ENCODE data around the gene PRKAG3.
A peak's percentile ranks its signal among the peaks of the same experiment; 100 is the strongest.

The PRKAG3 gene

GRCh38 chr2:218812861-218813260 is 18.7 kb downstream of the PRKAG3 start:
- DNase-seq: no peak

- no peak for DNase-seq
Observed at GRCh38 chr2:218812096-218812815, 19.3 kb downstream of the PRKAG3 start.

DNA sequence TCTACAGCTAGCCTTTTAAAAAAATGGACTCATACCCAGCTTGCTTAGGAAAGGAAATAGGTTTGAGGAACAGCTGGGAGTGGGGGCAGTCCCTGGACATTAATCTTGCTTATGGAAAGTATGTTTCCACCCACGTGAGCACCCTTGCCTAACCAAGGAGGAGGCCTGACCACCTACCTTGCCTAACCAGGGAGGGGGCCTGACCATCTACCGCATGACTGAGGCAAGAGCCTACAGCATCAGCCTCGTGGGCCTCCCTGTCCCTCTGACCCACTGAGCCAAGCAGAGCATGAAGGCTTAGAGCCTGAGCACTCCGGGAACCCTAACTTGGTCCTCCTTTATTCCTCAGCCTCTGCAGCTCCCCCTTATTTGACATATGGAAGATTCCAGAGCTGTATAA is 20.2 kb downstream of the PRKAG3 start:
- DNase-seq: no peak

DNA sequence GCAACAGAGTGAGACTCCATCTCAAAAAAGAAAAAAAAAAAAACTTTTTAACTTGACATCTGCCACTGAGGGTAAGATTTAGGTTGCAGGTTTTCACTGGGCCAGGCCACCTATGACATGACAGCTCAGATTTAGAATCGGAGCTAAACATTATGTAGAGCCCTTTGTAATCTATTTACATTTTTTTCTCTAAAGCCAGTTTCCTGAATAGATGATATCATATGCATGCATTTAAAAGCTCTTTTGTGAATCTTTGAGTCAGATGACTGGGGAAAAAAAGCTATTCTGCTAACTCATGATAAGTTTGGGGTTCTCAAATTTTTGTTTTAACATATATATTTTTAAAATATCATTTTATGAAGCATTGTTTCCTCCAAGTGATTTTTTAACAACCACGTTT is 21.3 kb downstream of the PRKAG3 start:
- DNase-seq: no peak

DNA sequence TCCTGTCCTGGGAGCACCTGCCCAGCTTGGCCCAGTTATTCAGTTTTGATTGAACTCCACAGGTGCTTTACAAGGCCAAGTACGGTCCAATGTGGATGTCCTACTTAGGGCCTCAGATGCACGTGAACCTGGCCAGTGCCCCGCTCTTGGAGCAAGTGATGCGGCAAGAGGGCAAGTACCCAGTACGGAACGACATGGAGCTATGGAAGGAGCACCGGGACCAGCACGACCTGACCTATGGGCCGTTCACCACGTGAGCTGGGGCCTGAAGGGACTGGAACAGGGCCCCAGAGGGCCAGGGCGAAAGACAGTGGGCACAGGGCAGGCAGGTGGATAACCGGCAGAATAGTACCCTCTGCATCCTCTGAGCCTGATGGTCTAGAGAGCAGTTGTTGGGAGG is 22.1 kb downstream of the PRKAG3 start:
- DNase-seq: no peak

DNA sequence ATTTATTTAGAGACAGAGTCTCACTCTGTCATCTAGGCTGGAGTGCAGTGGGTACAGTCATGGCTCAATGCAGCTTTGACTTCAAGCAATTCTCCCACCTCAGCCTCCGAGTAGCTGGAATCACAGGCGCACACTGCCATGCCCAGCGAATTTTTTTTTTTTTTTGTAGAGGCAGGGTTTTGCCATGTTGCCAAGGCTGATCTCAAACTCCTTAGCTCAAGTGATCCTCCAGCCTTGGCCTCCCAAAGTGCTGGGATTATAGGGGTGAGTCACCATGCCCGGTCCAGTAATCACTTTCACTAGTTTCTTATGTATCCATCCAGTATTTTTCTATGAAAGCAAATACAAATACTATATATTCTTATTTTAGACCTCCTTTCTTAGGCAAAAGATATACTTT is 24.0 kb downstream of the PRKAG3 start:
- no peak for DNase-seq

DNA sequence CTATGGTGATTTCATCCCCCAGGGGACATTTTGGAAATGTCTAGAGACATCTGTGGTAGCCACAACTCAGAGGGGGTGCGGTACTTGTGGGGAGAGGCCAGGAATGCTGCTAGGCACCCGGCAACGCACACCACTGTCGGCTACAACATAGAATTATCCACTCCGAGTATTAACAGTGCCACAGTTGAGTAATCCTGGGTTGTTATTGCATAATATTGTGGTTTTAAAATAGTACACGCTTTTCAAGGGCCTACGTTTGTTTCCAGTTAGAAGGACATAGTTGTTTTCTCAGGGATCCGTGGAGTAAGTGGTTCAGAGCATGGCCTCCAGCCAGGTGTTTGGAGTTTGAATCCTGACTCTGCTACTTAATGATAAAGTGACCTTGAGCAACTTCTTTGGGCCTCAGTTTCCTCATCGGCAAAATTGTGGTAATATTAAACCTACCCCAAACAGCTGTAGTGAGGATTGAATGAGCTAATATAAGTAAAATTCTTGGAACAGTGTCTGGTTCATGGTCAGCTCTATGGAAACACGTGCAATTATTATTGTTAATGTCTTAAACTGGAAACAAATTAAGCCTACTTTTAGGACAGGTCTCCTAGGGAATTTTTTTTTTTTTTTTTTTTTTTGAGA is 25.1 kb downstream of the PRKAG3 start:
- no peak for DNase-seq

DNA sequence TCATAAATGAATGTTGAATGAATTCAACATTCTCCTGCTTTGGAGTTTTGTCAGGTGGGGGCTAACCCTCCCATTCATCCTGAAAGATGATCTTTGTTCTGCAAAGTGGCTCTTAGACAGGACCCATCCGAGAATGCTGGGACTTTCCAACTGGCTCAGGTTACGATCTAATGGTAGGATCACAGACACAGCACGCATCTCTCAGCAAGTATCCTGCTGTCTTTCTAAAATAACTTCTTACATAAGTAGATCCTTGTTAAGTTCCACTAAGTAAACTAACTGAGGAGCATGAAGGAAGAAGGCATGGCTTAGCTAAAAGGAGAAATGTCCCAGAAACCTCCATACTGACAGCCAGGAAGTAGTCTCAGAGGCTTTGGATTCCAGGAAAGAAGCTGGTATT is 26.0 kb downstream of the PRKAG3 start:
- no peak for DNase-seq

DNA sequence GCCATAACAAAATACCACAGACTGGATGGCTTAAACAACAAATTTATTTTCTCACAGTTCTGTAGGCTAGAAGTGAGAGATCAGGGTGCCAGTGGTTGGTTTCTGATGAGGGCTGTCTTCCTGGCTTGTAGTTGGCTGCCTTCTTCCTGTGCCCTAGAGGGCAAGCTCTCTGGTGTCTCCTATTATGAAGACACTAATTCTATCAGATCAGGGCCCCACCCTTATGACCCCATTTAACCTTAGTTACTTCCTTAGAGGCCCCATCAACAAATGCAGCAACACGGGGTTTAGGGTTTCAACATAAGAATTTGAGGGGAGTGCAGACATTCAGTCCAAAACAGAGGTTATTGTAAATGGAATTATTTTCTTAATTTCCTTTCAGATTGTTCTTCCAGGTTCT is 26.8 kb downstream of the PRKAG3 start:
- DNase-seq: no peak

DNA sequence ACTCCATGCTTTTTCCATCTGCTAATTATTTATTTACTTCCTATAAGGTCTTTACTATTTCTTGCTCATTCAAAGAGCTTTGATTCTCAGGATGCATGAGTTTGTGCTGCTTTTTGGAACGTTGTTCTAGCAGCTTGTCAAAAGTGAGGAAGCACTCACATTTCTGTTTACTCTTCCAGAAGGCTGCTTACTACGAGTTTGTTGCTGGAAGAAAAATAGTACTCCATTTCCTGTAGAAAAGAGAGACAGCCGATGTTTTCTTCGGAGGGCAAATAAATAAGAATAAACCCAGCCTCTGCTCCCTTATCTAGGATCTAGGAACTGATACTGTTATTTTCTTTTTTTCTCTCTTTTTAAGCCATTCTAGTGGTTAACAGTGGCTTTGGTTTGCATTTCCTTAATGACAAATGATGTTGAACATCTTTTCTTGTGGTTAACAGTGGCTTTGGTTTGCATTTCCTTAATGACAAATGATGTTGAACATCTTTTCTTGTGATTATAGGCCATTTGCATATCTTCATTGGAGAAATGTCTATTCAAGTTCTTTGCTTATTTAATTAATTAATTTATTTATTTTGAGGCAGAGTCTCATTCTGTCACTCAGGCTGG is 29.1 kb downstream of the PRKAG3 start:
- peak; percentile 15 for DNase-seq

- no peak for DNase-seq
Observed at GRCh38 chr2:218799990-218800389, 31.6 kb downstream of the PRKAG3 start.

GRCh38 chr2:218798767-218799504 is 32.7 kb downstream of the PRKAG3 start:
- no peak for DNase-seq

DNA sequence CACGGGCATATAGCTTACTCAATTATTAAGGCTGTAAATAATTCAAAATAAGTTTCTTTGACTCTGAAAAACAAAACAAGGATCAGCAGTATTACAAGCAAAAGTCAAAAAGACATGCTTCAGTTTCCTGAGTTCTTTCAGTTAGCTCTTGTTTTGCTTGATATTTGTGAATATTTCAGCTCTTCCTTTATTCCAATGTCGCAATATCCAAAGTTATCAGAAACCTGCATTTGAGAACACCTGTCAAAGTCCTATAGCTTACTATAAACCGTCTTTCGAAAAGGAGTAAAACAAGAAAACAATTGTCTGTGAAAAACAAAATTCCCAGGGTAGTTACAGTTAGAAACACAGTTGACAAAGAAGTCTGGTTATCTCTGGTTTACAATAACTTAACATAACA is 34.9 kb downstream of the PRKAG3 start:
- no peak for DNase-seq

- DNase-seq: no peak
Observed at GRCh38 chr2:218792433-218792832, 39.2 kb downstream of the PRKAG3 start.

- no peak for DNase-seq
Observed at GRCh38 chr2:218788529-218789255, 42.9 kb downstream of the PRKAG3 start.

DNA sequence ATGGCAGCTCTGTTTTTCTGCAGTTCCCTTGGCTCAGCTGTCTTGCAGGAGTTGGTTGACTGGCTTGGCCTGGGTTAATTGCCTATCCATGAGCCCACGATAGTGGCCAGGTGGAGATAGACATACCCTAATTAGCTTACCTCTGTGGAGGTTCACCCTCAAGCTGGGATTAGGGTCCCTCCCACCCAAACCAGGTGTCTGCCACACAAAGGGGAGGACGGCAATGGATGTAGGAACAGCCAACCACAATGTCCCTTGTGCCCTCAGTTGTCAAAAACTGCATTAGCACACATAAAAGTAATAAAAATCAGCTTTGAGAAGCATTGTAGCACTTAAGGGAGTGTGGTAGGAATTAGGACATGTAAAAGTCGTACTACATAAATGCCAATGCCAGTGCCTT is 45.5 kb downstream of the PRKAG3 start:
- DNase-seq: no peak

DNA sequence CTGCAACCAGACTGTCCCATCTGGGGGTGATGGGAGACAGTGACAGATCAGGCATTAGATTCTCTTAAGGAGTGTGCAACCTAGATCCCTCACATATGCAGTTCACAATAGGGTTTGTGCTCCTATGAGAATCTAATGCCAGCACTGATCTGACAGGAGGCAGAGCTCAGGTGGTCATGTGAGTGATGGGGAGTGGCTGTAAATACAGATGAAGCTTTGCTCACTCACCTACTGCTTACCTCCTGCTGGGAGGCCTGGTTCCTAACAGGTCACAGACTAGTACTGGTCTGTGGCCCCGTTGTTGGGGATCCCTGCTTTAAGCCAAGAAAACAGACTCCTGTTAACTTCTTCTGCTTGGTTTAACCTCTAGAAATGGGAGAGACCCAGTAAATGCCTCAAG is 46.5 kb downstream of the PRKAG3 start:
- DNase-seq: no peak

DNA sequence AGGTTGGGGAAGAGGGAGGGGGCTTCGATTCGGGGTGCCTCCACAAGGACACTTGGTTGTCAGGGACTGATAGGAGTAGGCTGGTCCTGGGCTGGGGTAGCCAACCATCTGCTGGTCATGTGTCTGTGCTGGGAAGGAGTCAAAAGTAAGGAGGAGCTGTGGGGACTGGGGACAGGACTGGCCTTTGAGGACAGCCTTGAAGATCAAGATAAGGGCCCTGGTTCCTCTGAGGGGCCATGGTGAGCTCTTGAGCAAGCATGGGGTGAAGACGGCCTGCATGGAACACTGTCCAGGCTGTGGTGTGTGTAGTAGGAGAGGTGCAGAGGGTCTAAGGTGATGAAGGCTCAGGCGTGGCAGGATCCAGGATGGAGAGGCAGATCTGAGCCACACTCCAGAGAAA is 47.9 kb downstream of the PRKAG3 start:
- DNase-seq: no peak

DNA sequence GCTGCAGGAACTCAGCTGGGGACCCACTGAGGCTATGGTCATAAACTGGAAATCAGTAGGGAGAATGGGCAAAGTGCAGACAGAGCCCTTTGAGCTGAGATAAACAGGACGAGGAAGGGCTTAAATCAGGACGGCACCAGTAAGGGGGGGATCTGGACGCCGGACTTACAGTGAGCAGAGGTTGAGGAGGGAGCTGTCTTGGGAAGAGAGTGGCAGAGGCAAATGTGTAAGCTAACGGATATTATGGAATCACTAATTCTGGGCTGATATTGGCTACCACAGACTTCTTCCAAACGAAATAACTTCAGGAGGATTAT is 49.1 kb downstream of the PRKAG3 start:
- DNase-seq: no peak

GRCh38 chr2:218781691-218782527 is 49.7 kb downstream of the PRKAG3 start, which contains the start of gene CYP27A1:
Gene CYP27A1, plus strand, starts transcription at chr2:218782147. Its CDS starts 36 bp downstream, at chr2:218782183.
- DNase-seq: no peak

DNA sequence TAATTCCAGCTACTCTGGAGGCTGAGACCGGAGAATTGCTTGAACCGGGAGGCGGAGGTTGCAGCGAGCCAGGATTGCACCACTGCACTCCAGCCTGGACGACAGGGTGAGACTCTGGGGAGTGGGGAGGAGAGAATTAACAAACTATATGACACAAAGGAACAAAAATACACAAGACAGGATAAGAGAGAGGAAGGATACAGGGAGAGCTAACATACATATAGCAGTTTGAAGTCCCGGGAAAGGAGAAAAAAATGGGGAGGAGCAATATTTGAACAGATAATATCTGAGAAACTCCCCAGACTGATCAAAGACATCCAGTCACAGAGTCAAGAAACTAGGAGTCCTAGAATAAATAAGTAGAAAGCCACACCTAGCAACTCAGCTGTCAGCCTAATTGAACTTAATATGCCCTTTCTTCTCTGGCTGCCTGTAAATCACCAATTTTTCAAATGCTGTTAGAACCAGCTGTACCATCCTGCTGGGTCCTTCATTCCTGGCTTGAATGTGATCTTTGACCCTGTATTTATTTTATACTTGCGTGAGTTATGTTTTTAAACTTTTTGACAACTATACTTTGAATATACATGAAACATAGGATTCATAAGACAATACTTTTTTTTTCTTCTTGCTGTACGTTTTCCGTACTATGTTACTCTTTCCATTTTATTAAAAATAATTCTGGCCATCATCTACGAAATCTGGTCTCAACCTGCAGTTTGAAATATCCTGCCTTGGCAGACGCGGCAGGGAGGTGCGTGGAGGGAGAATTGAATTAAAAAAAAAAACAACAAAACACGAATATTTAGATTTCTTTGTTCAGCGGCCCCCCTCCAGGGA is 50.5 kb downstream of the PRKAG3 start:
- no peak for DNase-seq

Measured in CD4-positive, alpha-beta T cell treated with Interleukin-10 for 1 hour (primary cell).